ENCODE measurements around the gene OGFOD1. TPM values are rescaled to one million over a fixed set of nuclear protein-coding genes. Genes with fewer than 3 reads are reported as not detected.

OGFOD1 gene
- total RNA-seq, 1 experiment from 2014 or later: 51.6 TPM

- Histone ChIP-seq H3K27me3 (ENCODE audit: insufficient read depth, low read length) (no peaks in the 10 kb centered on the region), H3K79me2 (ENCODE audit: insufficient read depth, low read length) (no peaks in the 10 kb centered on the region), H4K20me1 (ENCODE audit: insufficient read depth) (no peaks in the 10 kb centered on the region), H3K9me2 (ENCODE audit: insufficient read depth) (no peaks in the 10 kb centered on the region), H2AFZ (ENCODE audit: low read depth, low read length, poor library complexity, severe bottlenecking) (no peak overlapping the region), H3K9me3 (ENCODE audit: control insufficient read depth in 1 of 2, insufficient read depth in 1 of 2, low read depth in 1 of 2, low read length in 2 of 2) (no peaks in the 10 kb centered on the region), H3K36me3 (ENCODE audit: control insufficient read depth in 1 of 2, insufficient read depth in 2 of 2, low read length in 2 of 2) (peaks cover 37 to 57% of the 10 kb centered on the region in 2 experiments), H3K9ac (ENCODE audit: low read length) (no peak overlapping the region), H3K4me3 (replicated peaks in 1 of 2; ENCODE audit: low read depth in 1 of 2, low read length in 2 of 2) (no peak overlapping the region), H3K4me2 (ENCODE audit: low read length) (no peak overlapping the region), H3K27ac (ENCODE audit: low read depth, low read length) (no peak overlapping the region), H3K4me1 (ENCODE audit: control insufficient read depth in 1 of 2, insufficient read depth in 2 of 2, low read length in 2 of 2) (peaks cover 2 to 19% of the 10 kb centered on the region in 2 experiments; a peak in 2 of 4 replicates)
- ChIA-PET CTCF (interaction anchor here (1.3 kb wide), 1 partner anchor 39 kb away, joined by 3 read pairs; no protein-coding TSS in a partner anchor), RAD21 (ENCODE audit: low non-redundant PET in 1 of 2, low total read pairs in 2 of 2, uncharacterized antibody in 2 of 2, unreplicated experiment in 2 of 2) (no interaction called here), POLR2A (no interaction called here)
- DNase-seq (ENCODE audit: low read depth, low spot score): no peak
- TF ChIP-seq SRF (IDR thresholded peaks at IDR 0.05; ENCODE audit: low read depth) (no peak), EZH2 (IDR thresholded peaks at IDR 0.05) (no peak)
- no peak for ATAC-seq
- BruUV-seq (replicated peaks): no TSS peak
- intact Hi-C loops (cut with micrococcal nuclease): no loop called here
Observed at GRCh38 chr16:56475201-56475600, 23.8 kb downstream of the OGFOD1 start.

- intact Hi-C loops (cut with micrococcal nuclease): no loop called here
- ChIA-PET CTCF (no interaction called here), POLR2A (no interaction called here), RAD21 (ENCODE audit: low non-redundant PET in 1 of 2, low total read pairs in 2 of 2, uncharacterized antibody in 2 of 2, unreplicated experiment in 2 of 2) (no interaction called here)
- ATAC-seq (peak; percentile 86), DNase-seq (ENCODE audit: low read depth, low spot score) (peak; percentile 46)
- BruUV-seq (replicated peaks): no TSS peak
- Histone ChIP-seq H3K9me2 (ENCODE audit: insufficient read depth) (no peaks in the 10 kb centered on the region), H3K79me2 (ENCODE audit: insufficient read depth, low read length) (no peaks in the 10 kb centered on the region), H3K4me1 (ENCODE audit: control insufficient read depth in 1 of 2, insufficient read depth in 2 of 2, low read length in 2 of 2) (peaks cover 2 to 23% of the 10 kb centered on the region in 2 experiments; a peak in 2 of 4 replicates), H3K4me2 (ENCODE audit: low read length) (peak overlapping the region; percentile 61), H3K4me3 (replicated peaks in 1 of 2; ENCODE audit: low read depth in 1 of 2, low read length in 2 of 2) (no peak overlapping the region), H3K27ac (ENCODE audit: low read depth, low read length) (peak overlapping the region; percentile 0; the same call in 1 of the 2 replicates), H3K9ac (ENCODE audit: low read length) (no peak overlapping the region), H2AFZ (ENCODE audit: low read depth, low read length, poor library complexity, severe bottlenecking) (no peak overlapping the region), H4K20me1 (ENCODE audit: insufficient read depth) (no peaks in the 10 kb centered on the region), H3K9me3 (ENCODE audit: control insufficient read depth in 1 of 2, insufficient read depth in 1 of 2, low read depth in 1 of 2, low read length in 2 of 2) (no peaks in the 10 kb centered on the region), H3K36me3 (ENCODE audit: control insufficient read depth in 1 of 2, insufficient read depth in 2 of 2, low read length in 2 of 2) (peaks cover 26 to 42% of the 10 kb centered on the region in 2 experiments), H3K27me3 (ENCODE audit: insufficient read depth, low read length) (no peaks in the 10 kb centered on the region)
- peak; percentile 52; the same call in 1 of the 2 replicates for TF ChIP-seq JUND (IDR thresholded peaks at IDR 0.05)
- TF ChIP-seq TCF7L2 (IDR thresholded peaks at IDR 0.05; ENCODE audit: borderline replicate concordance, extremely low read depth, insufficient read depth, insufficient read length): no peak
- TF ChIP-seq SIN3A (IDR thresholded peaks at IDR 0.05; ENCODE audit: low read depth): no peak
- TF ChIP-seq EZH2 (IDR thresholded peaks at IDR 0.05): no peak
- TF ChIP-seq SP1 (IDR thresholded peaks at IDR 0.05; ENCODE audit: low read depth): peak; percentile 22; the same call in 1 of the 2 replicates
- peak; percentile 24 for TF ChIP-seq YY1 (IDR thresholded peaks at IDR 0.05; ENCODE audit: extremely low read depth, insufficient replicate concordance, low read depth, low read length)
- TF ChIP-seq MAX (IDR thresholded peaks at IDR 0.05): peak; percentile 37
- peak; percentile 67 for TF ChIP-seq FOSL1 (IDR thresholded peaks at IDR 0.05; ENCODE audit: low read depth)
Observed at GRCh38 chr16:56477096-56477878, 25.9 kb downstream of the OGFOD1 start.

Measured in HCT116 (cell line).